HEK293 (cell line): Measurements from ENCODE around the gene SMURF1.

Experiments
- CTCF ChIP-seq: fragments of 450-650 bp; formaldehyde crosslinking; IDR thresholded peaks from 2 replicates; pipeline ENCODE4 v1.5.1; 2016; ENCODE audit warnings: missing biosample characterization, missing genetic modification characterization
- KLF10 ChIP-seq: fragments of 450-650 bp; IDR thresholded peaks from 2 replicates; pipeline ENCODE4 v1.5.1; 2018; ENCODE audit warnings: missing biosample characterization, mild to moderate bottlenecking, missing genetic modification characterization
- ZNF169 ChIP-seq: fragments of 450-650 bp; formaldehyde crosslinking; IDR thresholded peaks from 2 replicates; pipeline ENCODE4 v1.5.1; 2016; ENCODE audit warnings: missing biosample characterization, missing genetic modification characterization
- ZNF274 ChIP-seq, 2 experiments: fragments of 200-500 bp in 1 of 2; fragments of 450-650 bp in 1 of 2; sonication (Bioruptor generic) in 1 of 2; formaldehyde crosslinking in 1 of 2; IDR thresholded peaks; 2 replicates each; pipeline versions ENCODE4 v1.5.1 to v1.6.1; 2014 to 2016; ENCODE audit warnings: borderline replicate concordance in 1 of 2, inconsistent platforms in 1 of 2, low read length in 1 of 2, missing biosample characterization in 1 of 2, missing genetic modification characterization in 1 of 2
- ZNF302 ChIP-seq: fragments of 450-650 bp; formaldehyde crosslinking; IDR thresholded peaks from 2 replicates; pipeline ENCODE4 v1.5.1; 2016; ENCODE audit warnings: missing biosample characterization, missing genetic modification characterization, low read depth
- ZNF335 ChIP-seq: fragments of 450-650 bp; formaldehyde crosslinking; conservative IDR thresholded peaks from 2 replicates; pipeline ENCODE4 v1.5.1; 2016; ENCODE audit warnings: missing biosample characterization, missing genetic modification characterization
- ZNF626 ChIP-seq: fragments of 450-650 bp; sonication (Bioruptor Pico); formaldehyde crosslinking; IDR thresholded peaks from 2 replicates; pipeline ENCODE4 v1.5.1; 2018; ENCODE audit warnings: missing biosample characterization, missing genetic modification characterization, inconsistent platforms
- ZNF76 ChIP-seq: fragments of 450-650 bp; formaldehyde crosslinking; IDR thresholded peaks from 2 replicates; pipeline ENCODE4; 2016; ENCODE audit warnings: low read depth, missing biosample characterization, missing genetic modification characterization, borderline replicate concordance
- ZSCAN4 ChIP-seq: fragments of 450-650 bp; formaldehyde crosslinking; IDR thresholded peaks from 2 replicates; pipeline ENCODE4 v1.5.1; 2017; ENCODE audit warnings: missing biosample characterization, missing genetic modification characterization

GRCh38 chr7:99180067-99180650 lies 36.3 kb upstream of the SMURF1 start:
- TF ChIP-seq ZNF76 (tag by site-specific recombination) = no peak
- no peak for TF ChIP-seq CTCF (tag by site-specific recombination)
- no peak for TF ChIP-seq ZNF626 (tag by site-specific recombination)
- no peak for TF ChIP-seq ZNF274 (IDR thresholded peaks at IDR 0.05; ENCODE audit: low read length)
- no peak for TF ChIP-seq ZNF274 (tag by site-specific recombination; IDR thresholded peaks at IDR 0.05; ENCODE audit: borderline replicate concordance)
- no peak for TF ChIP-seq ZNF169 (tag by site-specific recombination)
- TF ChIP-seq ZNF302 = no peak
- TF ChIP-seq KLF10 (tag by site-specific recombination) = no peak
- TF ChIP-seq ZNF335 (tag by site-specific recombination) = no peak
- TF ChIP-seq ZSCAN4 (tag by site-specific recombination) = no peak
